HG02610 (cell line): ENCODE data around the gene PTGS2.
"Not testable (repeated sequence)": the region's sequence is repeated elsewhere in the genome, so short reads cannot be mapped to it uniquely, and the experiment has no call there.

Source experiments
- ATAC-seq: cut with Tn5 transposase; IDR thresholded peaks from one replicate; pipeline ENCODE4 v1.9.1; 2021; ENCODE audit warnings: mild to moderate bottlenecking, moderate library complexity; ENCODE audit not compliant: unreplicated experiment

PTGS2 gene

DNA sequence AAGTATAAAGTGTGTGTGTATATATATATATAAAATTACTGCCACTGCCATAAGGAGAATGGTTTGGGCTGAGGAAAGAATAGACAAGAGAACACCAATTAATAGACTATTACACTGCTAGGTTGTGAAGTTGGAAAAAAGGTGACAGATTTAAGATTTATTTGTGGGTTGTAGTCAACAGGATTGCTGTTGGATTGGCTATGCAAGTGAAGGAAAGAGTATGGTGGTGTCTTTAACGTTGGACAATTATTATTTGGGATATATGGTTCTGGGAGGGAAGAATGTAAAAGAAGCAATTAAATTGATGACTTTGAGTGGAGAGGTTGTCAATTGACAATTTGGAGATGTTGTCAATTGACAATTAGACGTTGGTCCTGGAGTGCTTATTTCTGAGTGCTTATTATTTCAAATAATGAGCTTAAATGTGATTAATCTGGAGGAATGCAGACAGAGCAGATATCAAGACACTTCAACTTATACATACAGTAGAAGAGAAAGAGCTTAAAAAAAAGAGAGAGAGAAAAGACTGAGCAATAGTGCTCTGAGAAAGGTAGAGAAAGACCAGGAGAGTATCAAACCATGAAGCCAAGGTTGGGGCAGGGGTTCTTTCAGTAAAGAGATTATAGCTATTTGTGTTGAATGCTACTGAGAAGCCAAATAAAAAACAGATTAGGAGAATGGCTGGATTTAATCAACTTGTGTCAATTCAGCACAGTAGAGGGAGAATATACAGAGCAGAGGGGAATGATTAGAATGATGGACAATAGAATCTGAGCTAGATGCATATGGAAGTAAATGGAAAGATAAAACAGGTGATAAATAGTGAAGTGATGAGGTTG lies 9.7 kb downstream of the PTGS2 start:
- no peak for ATAC-seq

DNA sequence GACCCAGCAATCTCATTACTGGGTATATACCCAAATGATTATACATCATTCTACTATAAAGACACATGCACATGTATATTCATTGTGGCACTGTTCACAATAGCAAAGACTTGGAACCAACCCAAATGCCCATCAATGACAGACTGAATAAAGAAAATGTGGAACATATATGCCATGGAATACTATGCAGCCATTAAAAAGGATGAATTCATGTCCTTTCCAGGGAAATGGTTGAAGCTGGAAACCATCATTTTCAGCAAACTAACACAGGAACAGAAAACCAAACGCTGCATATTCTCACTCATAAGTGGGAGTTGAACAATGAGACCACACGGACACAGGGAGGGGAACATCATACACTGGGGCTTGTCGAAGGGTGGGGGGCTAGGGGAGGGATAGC lies 10.4 kb downstream of the PTGS2 start:
- ATAC-seq, result not testable (repeated sequence)

DNA sequence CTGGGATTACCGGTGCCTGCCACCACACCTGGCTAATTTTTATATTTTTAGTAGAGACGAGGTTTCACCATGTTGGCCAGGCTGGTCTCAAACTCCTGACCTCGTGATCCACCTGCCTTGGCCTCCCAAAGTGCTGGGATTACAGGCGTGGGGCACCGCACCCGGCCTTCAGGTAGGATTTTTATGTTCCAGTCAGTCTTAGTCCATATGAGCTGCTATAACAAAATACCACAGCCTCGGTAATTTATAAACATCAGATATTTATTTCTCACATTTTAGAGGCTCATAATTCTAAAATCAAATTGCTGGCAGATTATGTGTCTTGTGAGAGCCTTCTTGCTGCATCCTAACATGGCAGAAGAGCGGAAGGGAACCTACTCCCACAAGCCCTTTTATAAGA lies 16.0 kb downstream of the PTGS2 start:
- not testable (repeated sequence) for ATAC-seq

DNA sequence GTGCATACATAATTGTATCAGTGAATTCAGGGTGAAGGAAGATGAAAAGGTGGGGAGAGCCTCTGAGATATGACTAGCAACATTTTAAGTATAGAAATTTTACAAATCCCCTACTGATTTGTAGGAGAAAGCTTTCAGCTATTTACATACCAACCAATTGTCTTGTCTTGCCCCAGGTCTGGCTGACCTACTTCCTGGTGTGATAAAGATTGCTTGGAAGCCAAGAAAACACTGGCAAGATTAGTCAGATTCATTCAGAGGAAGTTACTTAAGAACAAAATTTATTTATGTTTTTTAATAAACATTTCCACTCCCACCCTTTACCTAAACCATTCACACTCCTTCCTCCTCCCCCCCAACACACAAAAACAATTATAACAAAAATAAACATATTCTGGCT lies 17.5 kb downstream of the PTGS2 start:
- ATAC-seq, result no peak

DNA sequence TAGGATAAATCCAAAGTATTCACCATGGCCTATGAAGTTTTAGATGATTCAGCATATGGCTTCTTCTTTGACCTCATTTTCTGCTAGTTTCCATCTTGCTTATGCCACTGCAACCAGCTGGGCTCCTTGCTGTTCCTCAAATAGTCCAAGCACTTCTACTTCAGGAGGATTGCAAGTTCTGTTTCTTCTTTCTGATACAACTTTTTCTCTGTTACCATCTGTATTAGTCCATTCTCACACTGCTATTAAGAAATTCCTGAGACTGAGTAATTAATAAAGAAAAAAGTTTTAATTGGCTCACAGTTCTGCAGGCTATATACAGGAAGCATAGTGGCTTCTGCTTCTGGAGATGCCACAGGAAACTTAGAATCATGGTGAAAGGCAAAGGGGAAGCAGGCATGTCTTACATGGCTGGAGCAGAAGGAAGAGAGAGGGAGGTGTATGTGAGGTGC lies 20.3 kb downstream of the PTGS2 start:
- no peak for ATAC-seq

DNA sequence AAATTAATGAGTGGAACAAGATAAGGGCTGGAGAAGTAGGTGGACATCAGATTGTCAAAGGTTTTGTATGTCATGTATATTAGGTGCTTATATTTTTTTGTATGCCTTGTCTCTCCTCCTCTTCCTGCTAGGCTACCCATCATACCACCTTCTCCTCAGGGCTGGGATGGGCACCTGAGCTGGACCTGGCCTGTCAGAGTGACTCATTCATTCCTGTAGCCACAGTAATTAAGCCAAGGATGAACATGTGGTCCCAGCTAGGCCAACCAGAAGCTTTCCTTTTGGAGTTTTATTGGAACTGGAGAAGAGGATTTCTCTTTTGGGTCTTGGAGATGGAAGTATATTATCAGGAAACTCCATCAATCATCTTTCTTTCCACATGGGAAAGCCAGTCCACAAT lies 21.2 kb downstream of the PTGS2 start:
- no peak for ATAC-seq

DNA sequence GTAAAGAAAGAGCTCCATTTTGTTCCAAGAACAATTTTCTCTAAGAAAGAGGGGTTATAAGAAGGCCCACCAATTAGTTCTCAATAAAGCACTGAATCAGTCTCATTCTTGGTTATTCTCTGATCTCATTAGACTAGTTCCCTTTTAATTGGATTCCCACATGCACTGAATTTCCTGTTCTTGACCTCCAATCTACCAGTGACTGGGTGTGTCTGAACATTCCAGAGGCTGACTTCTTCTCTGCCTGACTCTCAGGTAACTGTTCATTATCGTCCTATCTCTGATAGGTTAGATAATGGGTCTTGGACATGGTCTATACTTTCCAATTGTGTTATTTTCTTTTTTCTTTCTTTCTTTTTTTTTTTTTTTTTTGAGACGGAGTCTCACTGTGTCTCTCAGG lies 22.7 kb downstream of the PTGS2 start:
- ATAC-seq, result no peak

DNA sequence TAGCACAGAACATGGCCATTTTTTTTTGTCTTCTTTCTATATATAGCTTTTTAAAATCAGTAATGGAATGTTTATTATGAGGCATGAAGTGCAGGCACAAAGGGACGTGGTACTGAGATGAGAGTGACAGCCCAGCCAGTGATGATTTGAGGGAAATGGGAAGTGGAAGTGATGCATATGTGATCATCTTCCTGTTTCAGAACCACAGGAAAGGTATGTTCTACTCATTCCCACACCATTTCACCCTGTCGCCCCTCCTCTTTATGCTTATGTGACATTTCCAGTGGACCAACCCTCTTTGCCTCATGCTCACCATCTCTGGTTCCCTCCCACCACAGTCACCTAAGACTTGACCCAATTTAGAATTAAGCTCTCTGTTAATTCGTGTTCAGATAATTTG lies 24.3 kb downstream of the PTGS2 start:
- no peak for ATAC-seq

DNA sequence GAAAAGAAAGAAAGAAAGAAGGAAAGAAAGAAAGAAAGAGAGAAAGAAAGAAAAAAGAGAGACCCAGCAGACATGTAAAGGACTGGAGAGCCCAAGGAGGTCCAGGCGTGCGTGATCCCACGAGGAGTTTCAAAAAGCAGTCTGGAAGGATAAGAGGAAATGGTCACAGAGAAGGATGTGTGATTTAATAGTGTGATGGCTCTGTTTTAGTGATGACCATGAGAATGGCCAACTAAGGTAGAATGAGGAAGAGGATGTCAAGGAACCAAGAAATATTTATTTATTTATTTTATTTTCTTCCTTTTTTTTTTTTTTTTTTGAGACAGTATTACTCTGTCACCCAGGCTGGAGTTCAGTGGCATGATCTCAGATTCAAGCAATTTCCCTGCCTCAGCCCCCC lies 25.5 kb downstream of the PTGS2 start:
- no peak for ATAC-seq

DNA sequence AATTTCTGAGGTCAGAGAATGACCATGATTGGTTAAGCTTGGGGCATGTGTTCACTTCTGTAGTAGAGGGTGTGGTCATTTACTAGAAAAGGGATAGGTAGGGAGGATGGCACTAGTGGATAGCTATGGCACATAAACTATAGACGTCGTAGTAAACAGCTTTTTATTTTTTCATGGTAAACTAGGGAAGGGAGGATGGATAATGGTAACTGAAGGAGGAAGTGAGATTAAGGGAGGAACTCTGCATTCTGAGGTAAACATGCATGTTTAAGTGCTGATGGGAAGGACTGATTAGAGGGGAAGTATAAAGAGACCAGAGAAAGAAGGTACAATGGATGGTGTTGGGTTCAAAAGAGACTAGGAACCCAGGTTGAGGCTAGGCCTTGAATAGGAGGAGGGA lies 26.9 kb downstream of the PTGS2 start:
- no peak for ATAC-seq

DNA sequence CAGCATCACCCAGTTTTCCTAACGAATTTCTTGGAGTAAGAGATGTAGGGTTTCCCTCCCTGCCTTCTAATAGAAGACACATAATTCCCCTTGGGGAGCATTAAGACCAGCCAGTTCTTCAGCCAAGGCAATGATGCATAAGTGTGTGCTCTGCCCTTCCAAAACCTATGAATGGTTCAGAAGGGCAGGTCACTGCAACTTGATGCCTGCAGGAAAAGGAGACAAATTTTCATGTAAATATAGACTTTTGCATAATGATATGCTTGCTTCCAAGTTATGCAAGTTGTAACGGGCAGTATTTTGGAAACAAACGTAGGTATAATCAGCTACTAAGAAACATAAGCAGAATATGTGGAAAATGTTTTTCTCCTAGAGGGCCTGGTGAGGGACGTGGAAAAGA lies 31.6 kb downstream of the PTGS2 start:
- ATAC-seq, result no peak

DNA sequence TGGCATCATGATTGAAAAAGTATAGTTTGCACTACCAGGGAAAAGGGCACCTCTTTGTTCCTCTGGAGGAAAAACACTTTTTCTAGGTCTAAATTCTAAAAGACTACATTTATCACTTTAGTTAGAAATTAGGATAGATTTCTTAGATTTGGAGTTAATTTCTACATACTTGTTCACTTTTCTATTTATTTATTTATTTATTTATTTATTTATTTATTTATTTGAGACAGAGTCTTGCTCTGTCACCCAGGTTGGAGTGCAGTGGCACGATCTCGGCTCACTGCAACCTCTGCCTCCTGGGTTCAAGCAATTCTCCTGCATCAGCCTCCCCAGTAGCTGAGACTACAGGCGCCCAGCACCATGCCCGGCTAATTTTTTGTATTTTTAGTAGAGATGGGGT lies 32.2 kb downstream of the PTGS2 start:
- ATAC-seq, result not testable (repeated sequence)

DNA sequence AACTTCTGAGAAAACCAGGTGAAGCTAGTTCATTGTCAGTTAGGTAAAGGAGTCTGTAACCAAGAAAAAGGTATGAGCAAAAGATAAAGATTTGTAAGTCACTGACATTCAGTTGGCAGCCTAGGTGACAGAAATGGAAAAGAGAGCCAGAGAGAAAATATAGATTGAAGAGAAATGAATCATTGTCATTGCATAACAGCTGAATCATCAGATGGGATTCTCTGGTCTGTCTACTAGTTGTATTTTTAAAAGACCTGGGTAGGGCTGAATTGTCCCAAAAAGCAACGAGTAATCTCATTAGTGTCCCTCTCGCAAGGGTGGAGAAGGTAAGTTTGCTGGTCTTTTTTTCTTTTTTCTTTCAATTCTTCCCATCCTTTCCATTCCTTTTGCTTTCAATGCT lies 36.6 kb downstream of the PTGS2 start:
- no peak for ATAC-seq

DNA sequence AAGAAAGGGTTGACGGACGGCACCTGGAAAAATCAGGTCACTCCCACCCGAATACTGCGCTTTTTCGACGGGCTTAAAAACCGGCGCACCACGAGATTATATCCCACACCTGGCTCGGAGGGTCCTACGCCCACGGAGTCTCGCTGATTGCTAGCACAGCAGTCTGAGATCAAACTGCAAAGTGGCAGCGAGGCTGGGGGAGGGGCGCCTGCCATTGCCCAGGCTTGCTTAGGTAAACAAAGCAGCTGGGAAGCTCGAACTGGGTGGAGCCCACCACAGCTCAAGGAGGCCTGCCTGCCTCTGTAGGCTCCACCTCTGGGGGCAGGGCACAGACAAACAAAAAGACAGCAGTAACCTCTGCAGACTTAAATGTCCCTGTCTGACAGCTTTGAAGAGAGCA lies 42.7 kb downstream of the PTGS2 start:
- not testable (repeated sequence) for ATAC-seq

DNA sequence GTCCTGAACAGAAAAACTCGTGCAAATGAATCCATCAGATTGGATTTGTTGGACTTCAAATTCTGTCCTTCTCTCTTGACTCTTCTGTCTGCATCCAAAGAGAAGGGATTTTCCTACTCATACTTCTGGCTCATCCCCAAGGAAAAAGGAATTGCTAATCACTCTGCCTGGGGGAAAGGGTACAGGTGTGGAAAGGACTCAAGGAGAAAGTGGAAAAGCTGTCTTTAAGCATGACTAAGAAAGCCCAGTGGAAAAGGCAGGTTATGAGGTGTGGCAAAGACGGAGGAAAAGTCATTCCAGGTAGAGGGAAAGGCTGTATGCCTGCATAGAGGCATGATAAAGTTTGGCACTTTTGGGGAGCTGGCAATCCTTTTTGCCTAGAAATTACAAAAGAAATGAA lies 43.4 kb downstream of the PTGS2 start:
- no peak for ATAC-seq

DNA sequence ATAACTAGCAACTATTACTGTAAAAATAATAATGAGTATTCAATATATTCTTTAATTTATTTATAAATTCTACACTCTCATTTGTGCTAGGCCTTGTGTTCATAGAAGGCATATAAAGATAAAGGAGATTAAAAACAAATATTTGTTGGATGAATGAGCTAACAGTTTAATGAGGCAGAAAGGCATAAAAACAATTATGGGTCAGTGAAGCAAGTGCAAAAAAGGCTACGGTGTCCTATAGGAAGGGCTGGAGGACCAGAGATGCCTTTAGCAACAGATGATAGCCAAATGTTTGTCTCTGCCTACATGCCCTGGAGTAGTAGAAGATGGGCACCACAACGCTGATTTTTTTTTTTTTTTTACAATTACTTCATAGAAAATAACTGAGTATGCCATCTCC lies 45.7 kb downstream of the PTGS2 start:
- ATAC-seq, result no peak

DNA sequence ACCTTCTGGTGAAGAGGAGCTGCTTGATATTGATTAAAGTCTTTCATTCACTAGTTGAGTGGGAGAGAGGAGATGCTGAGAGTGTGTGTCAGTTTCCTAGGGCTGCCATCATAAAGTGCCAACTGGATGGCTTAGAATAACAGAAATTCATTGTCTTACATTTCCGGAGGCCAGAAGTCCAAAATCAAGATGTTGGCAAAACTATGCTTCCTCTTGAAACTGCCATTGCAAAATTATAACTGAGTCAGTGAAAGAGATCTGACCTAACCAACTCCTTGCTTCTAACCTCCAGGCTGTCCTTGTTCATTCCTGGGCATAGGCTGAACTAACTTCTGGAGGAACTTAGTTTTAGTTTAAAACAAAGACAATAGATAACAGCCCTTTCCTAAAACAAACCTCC lies 47.1 kb downstream of the PTGS2 start:
- ATAC-seq, result no peak

DNA sequence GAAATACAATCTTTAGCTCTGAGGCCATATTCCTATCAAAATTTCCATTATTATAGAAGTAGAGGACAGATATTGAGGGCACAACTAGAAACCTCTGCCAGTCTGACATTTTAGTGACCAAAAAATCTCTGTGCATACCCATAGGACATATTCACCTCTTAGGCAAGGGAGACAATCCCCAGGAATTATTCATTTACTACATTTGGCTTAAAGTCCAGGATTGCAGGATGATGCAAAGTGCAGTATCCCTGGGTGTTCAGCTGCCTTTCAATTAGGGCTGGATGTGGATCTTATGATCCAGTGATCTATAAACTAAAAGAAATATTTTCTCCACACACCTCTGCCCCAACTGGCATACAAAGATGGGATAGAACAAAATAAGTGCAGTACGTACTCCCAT lies 50.9 kb downstream of the PTGS2 start:
- no peak for ATAC-seq

DNA sequence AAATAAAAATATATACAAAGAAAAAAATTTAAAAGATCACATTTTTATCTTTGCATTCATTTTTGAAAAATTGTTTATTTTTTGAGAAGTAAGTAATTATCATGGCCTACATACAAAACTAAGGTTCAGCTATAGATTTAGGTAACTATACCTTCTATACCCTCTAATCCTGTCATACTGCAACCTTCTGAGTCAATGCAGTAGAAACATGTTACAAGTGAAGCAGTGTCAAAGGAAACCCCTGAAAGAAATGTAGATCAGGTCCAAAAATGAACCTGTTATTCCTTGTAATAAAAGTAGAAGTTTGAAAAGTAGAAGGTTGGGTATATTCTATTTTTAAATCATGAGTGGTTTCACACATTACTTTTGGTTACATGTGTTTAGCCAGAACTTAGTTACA lies 51.3 kb downstream of the PTGS2 start:
- no peak for ATAC-seq

DNA sequence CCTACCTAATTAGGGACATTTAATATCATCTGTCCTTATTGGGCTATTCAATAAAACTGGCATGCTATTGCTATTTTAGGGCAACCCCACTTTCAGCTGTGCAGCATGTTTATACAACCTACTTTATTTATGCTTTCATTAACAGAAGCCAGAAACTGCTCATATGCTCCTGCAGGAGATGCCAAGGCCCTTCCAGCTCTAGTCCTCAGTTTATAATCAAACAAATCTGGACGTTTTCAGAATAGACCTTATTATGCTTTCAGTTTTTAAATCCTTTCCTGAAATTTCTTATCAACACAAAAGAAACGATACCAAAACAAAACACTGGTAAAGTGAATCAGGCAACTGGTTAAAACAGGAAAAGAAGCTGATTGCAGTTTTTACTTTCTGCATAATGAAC lies 53.2 kb downstream of the PTGS2 start:
- no peak for ATAC-seq

DNA sequence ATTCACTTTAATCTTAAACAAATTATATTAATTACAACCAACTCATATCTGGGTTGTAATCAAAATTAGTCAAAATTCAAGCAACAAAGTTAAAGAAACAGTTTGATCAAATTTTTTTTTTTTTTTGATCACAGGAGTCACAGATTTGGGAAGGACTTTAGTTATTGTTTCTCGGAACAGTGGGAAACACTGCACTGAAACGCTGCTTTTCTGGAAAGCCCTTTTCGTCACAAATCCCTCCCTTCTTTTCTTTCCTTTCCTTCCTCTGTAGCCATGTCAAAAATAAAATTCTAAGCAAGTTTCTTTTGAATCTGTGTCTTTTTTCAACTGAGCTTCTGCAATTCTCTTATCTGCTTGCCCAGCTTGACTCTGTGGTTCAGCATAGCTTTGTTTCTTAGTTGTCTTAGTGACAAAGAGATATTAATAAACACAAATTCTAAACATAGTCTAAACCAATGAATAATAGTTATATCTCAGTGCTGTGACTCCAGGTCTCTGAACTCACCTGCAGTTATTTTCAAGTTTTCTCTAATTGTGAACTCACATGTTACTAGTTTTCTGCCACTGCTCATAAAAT lies 53.8 kb downstream of the PTGS2 start:
- ATAC-seq, result no peak

DNA sequence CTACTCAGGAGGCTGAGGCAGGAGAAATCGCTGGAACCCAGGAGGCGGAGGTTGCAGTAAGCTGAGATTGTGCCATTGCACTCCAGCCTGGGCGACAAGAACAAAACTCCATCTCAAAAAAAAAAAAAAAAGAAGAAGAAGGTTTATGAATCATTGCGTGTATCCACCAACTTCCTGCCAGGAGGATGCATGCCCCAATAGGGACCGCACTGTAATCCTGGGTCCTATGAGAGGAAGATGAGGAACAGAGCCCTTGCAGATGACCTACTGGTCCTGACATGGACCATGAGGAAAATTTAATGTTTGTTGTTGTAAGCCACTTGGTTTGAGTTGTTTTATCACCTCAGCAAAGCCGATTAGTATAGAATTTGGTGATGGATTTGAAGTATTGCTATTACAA lies 56.7 kb downstream of the PTGS2 start:
- no peak for ATAC-seq
